Cardiac muscle cell (in vitro differentiated cells and primary cell): Measurements from ENCODE around the gene LRRC30. TPM values are rescaled to one million over a fixed set of nuclear protein-coding genes. Genes with fewer than 3 reads are reported as not detected.
"Not testable (repeated sequence)": the region's sequence is repeated elsewhere in the genome, so short reads cannot be mapped to it uniquely, and the experiment has no call there.

Experiments used
- DNase-seq, 2 donors: peaks; one replicate each; pipeline versions ENCODE4 v3.0.0 to v3.0.0-alpha.2; 2010 to 2017; ENCODE audit warnings: low read depth in 1 of 2, low spot score in 1 of 2
- H3K27ac ChIP-seq: fragments of 200-600 bp; sonication (generic); 2 replicates; pipeline ENCODE4 v1.5.1; 2016
- H3K27me3 ChIP-seq: fragments of 200-600 bp; sonication (generic); 2 replicates; pipeline ENCODE4 v1.6.0; 2016; ENCODE audit warnings: control low read depth
- H3K36me3 ChIP-seq: fragments of 200-600 bp; sonication (generic); 2 replicates; pipeline ENCODE4 v1.5.1; 2016; ENCODE audit warnings: control low read depth
- H3K4me1 ChIP-seq: fragments of 200-600 bp; sonication (generic); 2 replicates; pipeline ENCODE4 v1.8.1; 2017; ENCODE audit warnings: low read depth, mild to moderate bottlenecking, mixed run types
- H3K4me3 ChIP-seq: fragments of 200-600 bp; sonication (generic); 2 replicates; pipeline ENCODE4 v1.5.1; 2016; ENCODE audit warnings: mild to moderate bottlenecking
- H3K9me3 ChIP-seq: fragments of 200-600 bp; sonication (generic); 2 replicates; pipeline ENCODE4 v1.5.1; 2017; ENCODE audit warnings: low read depth, mild to moderate bottlenecking, control low read depth
- CTCF ChIP-seq: IDR thresholded peaks from 2 replicates; pipeline ENCODE4 v1.5.1; 2012; ENCODE audit warnings: low read depth, mild to moderate bottlenecking, low read length
- polyA plus RNA-seq: library from polyadenylated mRNA; unstranded; fragments of >200 nt; fragmentation: Nextera tagmentation; extraction: Ambion mirVana; gene quantifications from 2 replicates; pipeline ENCODE4 v1.2.1, GENCODE V29; 2016
- total RNA-seq: library from RNA; depleted of rRNA; stranded (reverse); fragments of >200 nt; gene quantifications from 2 replicates; pipeline ENCODE4 v1.2.3, GENCODE V29; 2016

The LRRC30 gene
- total and polyA plus RNA-seq, 2 experiments from 2014 or later: not detected

DNA sequence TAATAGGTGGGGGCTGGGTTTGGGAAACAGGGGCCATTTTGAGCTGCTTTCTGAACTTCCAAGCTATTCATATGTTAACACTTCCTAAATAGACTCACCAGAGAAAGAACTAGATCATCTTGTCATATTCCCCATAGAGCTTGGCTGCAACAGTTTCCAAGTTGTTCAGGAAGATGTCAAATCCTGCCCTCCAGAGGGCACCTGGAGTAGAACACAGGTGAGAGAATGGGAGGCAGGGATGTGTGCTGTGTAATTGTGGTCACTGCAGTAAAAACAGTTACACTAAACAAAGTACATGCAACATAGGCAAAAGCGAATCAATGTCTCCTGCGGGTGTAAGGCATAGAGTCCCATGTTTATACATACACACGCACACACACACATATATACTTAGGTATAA lies 34.5 kb upstream of the LRRC30 start:
- TF ChIP-seq CTCF: no peak
- Histone ChIP-seq H3K4me1 (peaks cover 11% of the 10 kb centered on the region), H3K27ac (no peak overlapping the region), H3K4me3 (no peak overlapping the region), H3K9me3 (no peaks in the 10 kb centered on the region), H3K36me3 (no peaks in the 10 kb centered on the region), H3K27me3 (no peaks in the 10 kb centered on the region)
- DNase-seq: no peak

- H3K4me1 ChIP-seq: peaks cover 23% of the 10 kb centered on the region
- H3K27ac ChIP-seq: no peak overlapping the region
- no peaks in the 10 kb centered on the region for H3K27me3 ChIP-seq
- H3K4me3 ChIP-seq: no peak overlapping the region
- no peaks in the 10 kb centered on the region for H3K36me3 ChIP-seq
- no peaks in the 10 kb centered on the region for H3K9me3 ChIP-seq
- no peak for DNase-seq
- TF ChIP-seq CTCF: no peak
Observed at GRCh38 chr18:7197854-7198253, 33.0 kb upstream of the LRRC30 start.

DNA sequence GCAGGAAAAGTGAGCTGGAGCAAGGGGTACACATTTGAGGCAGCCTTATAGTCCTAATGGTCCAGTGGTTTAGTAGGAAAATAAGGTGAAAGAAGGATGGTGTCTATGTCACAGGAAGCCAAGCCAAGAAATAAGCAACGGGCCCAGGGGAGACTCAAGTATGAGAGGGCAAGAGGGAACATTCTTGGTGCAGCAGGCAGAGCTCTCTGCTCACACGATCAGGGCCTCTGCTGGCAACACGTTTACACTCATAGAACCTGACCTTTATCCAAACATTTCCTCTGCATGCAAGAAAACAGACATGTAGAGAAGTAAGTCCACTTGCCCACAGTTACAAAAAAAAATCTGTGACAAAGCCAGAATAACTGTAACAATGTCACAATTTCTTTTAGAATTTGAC lies 32.6 kb upstream of the LRRC30 start:
- TF ChIP-seq CTCF: no peak
- Histone ChIP-seq H3K36me3 (no peaks in the 10 kb centered on the region), H3K9me3 (no peaks in the 10 kb centered on the region), H3K4me3 (no peak overlapping the region), H3K27ac (no peak overlapping the region), H3K4me1 (peaks cover 26% of the 10 kb centered on the region), H3K27me3 (no peaks in the 10 kb centered on the region)
- DNase-seq: no peak

- no peaks in the 10 kb centered on the region for H3K9me3 ChIP-seq
- H3K4me1 ChIP-seq: peaks cover 26% of the 10 kb centered on the region
- no peaks in the 10 kb centered on the region for H3K27me3 ChIP-seq
- TF ChIP-seq CTCF: no peak
- H3K4me3 ChIP-seq: no peak overlapping the region
- no peaks in the 10 kb centered on the region for H3K36me3 ChIP-seq
- no peak for DNase-seq
- no peak overlapping the region for H3K27ac ChIP-seq
Observed at GRCh38 chr18:7201096-7201495, 29.8 kb upstream of the LRRC30 start.

GRCh38 chr18:7202169-7202568 lies 28.7 kb upstream of the LRRC30 start:
- DNase-seq: no peak
- Histone ChIP-seq H3K4me3 (no peak overlapping the region), H3K36me3 (no peaks in the 10 kb centered on the region), H3K27ac (no peak overlapping the region), H3K27me3 (no peaks in the 10 kb centered on the region), H3K4me1 (peaks cover 26% of the 10 kb centered on the region), H3K9me3 (no peaks in the 10 kb centered on the region)
- TF ChIP-seq CTCF: no peak

DNA sequence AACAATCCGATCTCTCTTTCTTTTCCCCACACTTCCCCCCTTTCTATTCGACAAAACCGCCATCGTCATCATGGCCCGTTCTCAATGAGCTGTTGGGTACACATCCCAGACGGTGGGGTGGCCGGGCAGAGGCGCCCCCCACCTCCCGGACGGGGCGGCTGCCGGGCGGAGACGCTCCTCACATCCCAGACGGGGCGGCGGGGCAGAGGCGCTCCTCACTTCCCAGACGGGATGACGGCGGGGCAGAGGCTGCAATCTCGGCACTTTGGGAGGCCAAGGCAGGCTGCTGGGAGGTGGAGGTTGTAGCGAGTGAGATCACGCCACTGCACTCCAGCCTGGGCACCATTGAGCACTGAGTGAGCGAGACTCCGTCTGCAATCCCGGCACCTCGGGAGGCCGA lies 27.3 kb upstream of the LRRC30 start:
- not testable (repeated sequence) for DNase-seq, H3K27me3 ChIP-seq, H3K27ac ChIP-seq, H3K36me3 ChIP-seq, H3K9me3 ChIP-seq, H3K4me3 ChIP-seq
- peaks cover 19% of the 10 kb centered on the region for H3K4me1 ChIP-seq
